ENCODE results near the gene MRTFA. TPM values are rescaled to one million over a fixed set of nuclear protein-coding genes. Genes with fewer than 3 reads are reported as not detected.
"Not testable (repeated sequence)": the region's sequence is repeated elsewhere in the genome, so short reads cannot be mapped to it uniquely, and the experiment has no call there.

The MRTFA gene
- total RNA-seq, 2 experiments from 2014 or later = 44.1 to 45.5 TPM

DNA sequence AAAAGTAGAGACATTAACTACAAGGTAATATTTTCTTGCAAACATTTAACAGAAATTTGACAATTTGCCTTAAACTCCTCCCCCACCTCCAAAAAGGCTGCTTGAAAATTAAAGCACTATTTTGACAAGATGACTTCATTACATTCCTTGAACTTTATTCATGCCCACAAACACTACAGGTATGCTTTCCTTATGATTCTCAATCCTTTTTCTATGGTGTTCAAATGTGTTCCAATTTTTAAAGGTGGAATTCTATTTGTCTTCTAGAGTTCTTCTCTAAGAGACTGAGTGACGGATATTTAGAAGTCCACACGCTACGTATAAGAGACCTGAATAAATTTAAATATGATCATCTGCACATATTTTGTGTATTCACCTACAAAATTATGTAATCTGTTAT lies 69.4 kb downstream of the MRTFA start:
- intact Hi-C loops (cut with micrococcal nuclease) = no loop called here
- Mint-ChIP-seq H3K27ac (no peak overlapping the region), H3K27me3 (no peaks in the 10 kb centered on the region), H3K36me3 (peaks cover 8% of the 10 kb centered on the region), H3K9me3 (peaks cover 3% of the 10 kb centered on the region), H3K4me3 (no peak overlapping the region), H3K4me1 (ENCODE audit: low read depth) (no peaks in the 10 kb centered on the region)
- POLR2A ChIA-PET = no interaction called here
- CTCF ChIA-PET = no interaction called here
- no peak for DNase-seq

GRCh38 chr22:40560994-40561515 lies 75.5 kb downstream of the MRTFA start:
- no peak overlapping the region for H3K4me3 Mint-ChIP-seq
- intact Hi-C loops (cut with micrococcal nuclease) = no loop called here
- no peak overlapping the region for H3K27ac Mint-ChIP-seq
- H3K9me3 Mint-ChIP-seq = no peaks in the 10 kb centered on the region
- POLR2A ChIA-PET = no interaction called here
- no peak for DNase-seq
- CTCF ChIA-PET = interaction anchor here (1.0 kb wide), 2 partner anchors 20 to 27 kb away, joined by 3 read pairs; no protein-coding TSS in a partner anchor
- peaks cover 20% of the 10 kb centered on the region for H3K4me1 Mint-ChIP-seq (ENCODE audit: low read depth)
- no peaks in the 10 kb centered on the region for H3K27me3 Mint-ChIP-seq
- H3K36me3 Mint-ChIP-seq = peaks cover 2% of the 10 kb centered on the region

DNA sequence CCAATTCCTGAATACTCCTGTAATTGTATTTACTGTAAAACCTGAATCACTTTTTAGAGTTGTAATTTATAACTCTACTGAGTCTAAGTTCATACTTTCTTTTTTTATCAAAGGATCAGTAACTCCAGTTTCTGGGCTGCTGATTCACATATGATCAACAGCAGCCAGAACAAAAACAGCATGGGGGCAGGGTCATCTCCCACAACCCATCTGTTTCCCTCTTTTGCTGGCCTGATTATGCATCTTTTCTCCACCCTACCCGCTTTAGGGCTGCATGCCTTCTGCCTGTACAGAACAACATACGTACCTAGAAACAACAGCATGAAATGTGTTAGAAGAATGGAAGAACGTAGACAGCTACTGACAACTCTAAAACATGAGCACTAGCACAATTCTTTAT lies 76.0 kb downstream of the MRTFA start:
- Mint-ChIP-seq H3K9me3 (no peaks in the 10 kb centered on the region), H3K27me3 (no peaks in the 10 kb centered on the region), H3K4me1 (ENCODE audit: low read depth) (peaks cover 20% of the 10 kb centered on the region), H3K36me3 (peaks cover 2% of the 10 kb centered on the region), H3K4me3 (no peak overlapping the region), H3K27ac (peak overlapping the region; percentile 30)
- ChIA-PET POLR2A (no interaction called here), CTCF (interaction anchor here (1.0 kb wide), 1 partner anchor 27 kb away, joined by 3 read pairs; no protein-coding TSS in a partner anchor)
- peak; percentile 47 for DNase-seq
- intact Hi-C loops (cut with micrococcal nuclease) = no loop called here

- H3K9me3 Mint-ChIP-seq = peaks cover 8% of the 10 kb centered on the region
- H3K27me3 Mint-ChIP-seq = no peaks in the 10 kb centered on the region
- no peak overlapping the region for H3K27ac Mint-ChIP-seq
- no peak for DNase-seq
- H3K4me3 Mint-ChIP-seq = no peak overlapping the region
- ChIA-PET CTCF (interaction anchor here (1.4 kb wide), 1 partner anchor 125 kb away, joined by 3 read pairs; no protein-coding TSS in a partner anchor), POLR2A (no interaction called here)
- intact Hi-C loops (cut with micrococcal nuclease) = no loop called here
- H3K36me3 Mint-ChIP-seq = peaks cover 10% of the 10 kb centered on the region
- peaks cover 22% of the 10 kb centered on the region for H3K4me1 Mint-ChIP-seq (ENCODE audit: low read depth)
Measured at GRCh38 chr22:40557972-40558371, 78.5 kb downstream of the MRTFA start.

DNA sequence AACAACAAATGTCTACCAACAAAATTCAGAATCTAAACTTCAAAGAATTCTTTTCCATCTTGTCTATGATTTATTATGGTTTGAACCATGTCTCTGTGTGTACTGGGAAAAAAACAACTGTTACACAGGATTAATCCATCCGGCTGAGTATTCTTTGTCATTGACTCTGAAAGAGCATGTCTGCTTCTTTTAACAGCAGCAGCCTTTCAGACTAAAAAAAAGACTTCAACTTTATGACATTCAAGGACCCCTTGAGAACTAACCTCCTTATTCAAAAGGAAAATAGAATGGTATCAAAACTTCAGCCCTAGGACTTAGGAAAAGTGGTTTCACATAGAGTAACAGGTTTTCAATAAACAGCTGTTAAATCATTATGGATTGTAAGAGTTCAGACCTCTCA lies 79.9 kb downstream of the MRTFA start:
- CTCF ChIA-PET = no interaction called here

GRCh38 chr22:40554023-40554422 lies 82.5 kb downstream of the MRTFA start:
- CTCF ChIA-PET = not testable (repeated sequence)

More for the DNA sequence above, 79.9 kb downstream of the MRTFA start:
- Mint-ChIP-seq H3K27me3 (no peaks in the 10 kb centered on the region), H3K4me3 (no peak overlapping the region), H3K36me3 (peaks cover 23% of the 10 kb centered on the region), H3K4me1 (ENCODE audit: low read depth) (peaks cover 28% of the 10 kb centered on the region), H3K27ac (no peak overlapping the region), H3K9me3 (peaks cover 20% of the 10 kb centered on the region)
- POLR2A ChIA-PET = no interaction called here
- intact Hi-C loops (cut with micrococcal nuclease) = no loop called here
- DNase-seq = no peak

DNA sequence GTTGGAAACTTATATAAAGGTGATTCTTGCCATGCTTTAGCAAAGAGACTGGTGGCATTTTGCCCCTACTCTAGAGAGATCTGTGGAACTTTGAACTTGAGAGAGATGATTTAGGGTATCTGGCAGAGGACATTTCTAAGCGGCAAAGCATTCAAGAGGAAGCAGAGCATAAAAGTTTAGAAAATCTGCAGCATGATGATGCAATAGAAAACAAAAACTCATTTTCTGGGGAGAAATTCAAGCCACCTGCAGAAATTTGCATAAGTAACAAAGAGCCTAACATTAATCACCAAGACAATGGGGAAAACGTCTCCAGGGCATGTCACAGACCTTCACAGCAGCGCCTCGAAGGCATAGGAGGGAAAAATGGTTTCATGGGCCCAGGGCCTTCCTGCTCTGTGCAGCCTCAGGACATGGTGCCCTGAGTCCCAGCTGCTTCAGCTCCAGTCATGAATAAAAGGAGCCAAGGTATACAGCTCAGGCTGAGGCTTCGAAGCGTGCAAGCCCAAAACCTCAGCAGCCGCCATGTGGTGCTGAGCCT lies 83.4 kb downstream of the MRTFA start:
- CTCF ChIA-PET = no interaction called here
- DNase-seq = no peak
- Mint-ChIP-seq H3K27me3 (no peaks in the 10 kb centered on the region), H3K27ac (no peak overlapping the region), H3K4me3 (no peak overlapping the region), H3K4me1 (ENCODE audit: low read depth) (peaks cover 15% of the 10 kb centered on the region), H3K9me3 (peaks cover 20% of the 10 kb centered on the region), H3K36me3 (peaks cover 26% of the 10 kb centered on the region)
- POLR2A ChIA-PET = no interaction called here
- intact Hi-C loops (cut with micrococcal nuclease) = no loop called here

More at GRCh38 chr22:40554023-40554422, 82.5 kb downstream of the MRTFA start:
- DNase-seq; POLR2A ChIA-PET; H3K27me3 Mint-ChIP-seq; H3K27ac Mint-ChIP-seq; intact Hi-C loops (cut with micrococcal nuclease); H3K4me3 Mint-ChIP-seq: not testable (repeated sequence)
- Mint-ChIP-seq H3K9me3 (peaks cover 20% of the 10 kb centered on the region), H3K4me1 (ENCODE audit: low read depth) (peaks cover 15% of the 10 kb centered on the region), H3K36me3 (peaks cover 26% of the 10 kb centered on the region)

- peaks cover 29% of the 10 kb centered on the region for H3K36me3 Mint-ChIP-seq
- no peak for DNase-seq
- H3K4me3 Mint-ChIP-seq = no peak overlapping the region
- peaks cover 20% of the 10 kb centered on the region for H3K9me3 Mint-ChIP-seq
- ChIA-PET CTCF (interaction anchor here (1.3 kb wide), 1 partner anchor 27 kb away, joined by 5 read pairs; no protein-coding TSS in a partner anchor), POLR2A (no interaction called here)
- no peak overlapping the region for H3K27ac Mint-ChIP-seq
- peaks cover 17% of the 10 kb centered on the region for H3K4me1 Mint-ChIP-seq (ENCODE audit: low read depth)
- intact Hi-C loops (cut with micrococcal nuclease) = no loop called here
- H3K27me3 Mint-ChIP-seq = no peaks in the 10 kb centered on the region
Measured at GRCh38 chr22:40552070-40552469, 84.4 kb downstream of the MRTFA start.

DNA sequence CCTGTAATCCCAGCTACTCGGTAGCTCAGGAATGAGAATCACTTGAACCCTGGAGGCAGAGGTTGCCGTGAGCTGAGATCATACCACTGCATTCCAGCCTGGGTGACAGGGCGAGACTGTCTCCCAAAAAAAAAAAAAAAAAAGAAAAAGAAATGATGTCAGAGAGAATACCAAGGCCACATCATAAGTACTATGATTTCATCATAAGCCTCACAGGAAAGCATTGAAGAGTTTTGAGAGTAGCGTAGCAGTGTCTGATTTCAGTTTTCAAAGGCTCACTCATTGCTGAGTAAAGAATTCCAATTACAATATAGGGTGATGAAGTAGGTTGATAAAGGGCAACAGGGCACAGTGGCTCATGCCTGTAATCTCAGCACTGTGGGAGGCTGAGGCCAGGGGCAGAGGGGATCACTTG lies 88.8 kb downstream of the MRTFA start:
- POLR2A ChIA-PET = no interaction called here
- Mint-ChIP-seq H3K36me3 (peaks cover 19% of the 10 kb centered on the region), H3K27ac (no peak overlapping the region), H3K4me1 (ENCODE audit: low read depth) (peaks cover 12% of the 10 kb centered on the region), H3K4me3 (no peak overlapping the region), H3K9me3 (peaks cover 9% of the 10 kb centered on the region), H3K27me3 (no peaks in the 10 kb centered on the region)
- no peak for DNase-seq
- CTCF ChIA-PET = interaction anchor here (1.5 kb wide), 1 partner anchor 23 kb away, joined by 4 read pairs; no protein-coding TSS in a partner anchor
- intact Hi-C loops (cut with micrococcal nuclease) = no loop called here

GRCh38 chr22:40544758-40545157 lies 91.8 kb downstream of the MRTFA start:
- POLR2A ChIA-PET = no interaction called here

DNA sequence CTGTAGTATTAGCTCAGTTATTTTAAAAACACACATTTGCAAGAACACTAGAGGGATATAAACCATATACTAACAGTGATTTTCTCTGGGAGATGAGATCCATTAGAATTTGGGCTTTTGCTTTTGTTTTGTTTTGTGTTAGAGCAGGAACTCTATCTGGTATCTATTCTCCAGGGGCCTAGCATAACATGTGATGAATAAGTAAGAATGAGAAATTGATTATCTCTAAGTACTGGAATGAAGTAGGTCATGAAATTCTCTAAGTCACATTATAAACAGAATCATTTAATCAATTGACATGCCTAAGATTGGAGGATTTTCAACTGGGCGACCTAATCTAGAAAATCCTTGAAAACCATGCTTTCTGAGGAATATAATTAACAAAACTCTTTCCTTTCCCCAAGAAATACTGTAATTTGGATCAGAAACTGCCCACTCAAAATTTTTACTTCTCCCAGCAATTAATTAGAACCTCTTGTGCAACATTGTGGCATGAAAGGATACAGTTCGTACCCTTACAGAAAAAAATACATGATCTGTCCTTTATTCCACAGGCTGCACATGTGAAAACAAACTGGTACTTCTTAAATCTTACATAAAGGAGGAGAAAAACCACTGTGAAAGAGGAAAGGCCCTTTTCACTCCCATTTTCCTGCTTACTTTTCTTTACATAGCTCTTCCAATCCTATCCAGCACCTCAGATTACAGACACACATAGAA lies 93.5 kb downstream of the MRTFA start:
- Mint-ChIP-seq H3K4me3 (no peak overlapping the region), H3K9me3 (no peaks in the 10 kb centered on the region), H3K27ac (no peak overlapping the region), H3K27me3 (no peaks in the 10 kb centered on the region), H3K4me1 (ENCODE audit: low read depth) (peaks cover 27% of the 10 kb centered on the region), H3K36me3 (peaks cover 4% of the 10 kb centered on the region)
- DNase-seq = no peak
- ChIA-PET POLR2A (interaction anchor here (1.1 kb wide), 1 partner anchor 31 kb away, joined by 3 read pairs; no protein-coding TSS in a partner anchor), CTCF (interaction anchor here (1.6 kb wide), 1 partner anchor 103 kb away, joined by 4 read pairs; no protein-coding TSS in a partner anchor)
- intact Hi-C loops (cut with micrococcal nuclease) = no loop called here

More at GRCh38 chr22:40544758-40545157, 91.8 kb downstream of the MRTFA start:
- CTCF ChIA-PET = no interaction called here
- H3K27ac Mint-ChIP-seq = no peak overlapping the region
- peaks cover 4% of the 10 kb centered on the region for H3K36me3 Mint-ChIP-seq
- intact Hi-C loops (cut with micrococcal nuclease) = no loop called here
- no peak for DNase-seq
- H3K4me1 Mint-ChIP-seq (ENCODE audit: low read depth) = peaks cover 27% of the 10 kb centered on the region
- no peaks in the 10 kb centered on the region for H3K9me3 Mint-ChIP-seq
- no peak overlapping the region for H3K4me3 Mint-ChIP-seq
- H3K27me3 Mint-ChIP-seq = no peaks in the 10 kb centered on the region

DNA sequence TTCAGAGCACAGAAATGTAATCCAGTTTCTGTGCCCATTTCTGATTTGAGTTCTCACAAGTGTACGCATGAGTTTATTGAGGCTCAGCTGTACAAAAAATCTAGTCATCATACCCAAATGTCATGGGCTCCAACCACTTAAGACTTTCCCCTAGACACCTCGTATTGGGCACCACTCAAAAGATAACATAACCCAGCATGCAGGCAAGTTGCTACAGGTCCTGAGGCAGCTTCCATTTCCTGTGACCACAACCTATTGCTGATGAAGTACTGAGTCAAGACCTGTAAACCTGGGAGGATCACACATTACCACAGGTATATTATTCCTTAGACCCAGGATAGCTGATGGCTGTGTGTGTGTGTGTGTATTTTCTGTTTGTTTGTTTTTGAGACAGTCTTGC lies 95.2 kb downstream of the MRTFA start:
- Mint-ChIP-seq H3K36me3 (no peaks in the 10 kb centered on the region), H3K27ac (no peak overlapping the region), H3K9me3 (no peaks in the 10 kb centered on the region), H3K4me1 (ENCODE audit: low read depth) (peaks cover 25% of the 10 kb centered on the region), H3K4me3 (no peak overlapping the region), H3K27me3 (no peaks in the 10 kb centered on the region)
- CTCF ChIA-PET = interaction anchor here (1.4 kb wide), 2 partner anchors 16 to 20 kb away, joined by 3 read pairs; no protein-coding TSS in a partner anchor
- DNase-seq = peak; percentile 30
- POLR2A ChIA-PET = no interaction called here
- intact Hi-C loops (cut with micrococcal nuclease) = no loop called here

Data from activated CD4-positive, alpha-beta memory T cell treated with anti-CD3 and anti-CD28 coated beads for 36 hours (primary cell).